Right atrium auricular region (tissue), 2 donors: ENCODE measurements around the gene NUMB. TPM values are rescaled to one million over a fixed set of nuclear protein-coding genes. Genes with fewer than 3 reads are reported as not detected.

Experiments used
- DNase-seq: peaks from one replicate; pipeline ENCODE4 v3.0.0-alpha.2; 2019; ENCODE audit warnings: low spot score
- H3K27ac ChIP-seq, 2 donors: fragments of 200-600 bp; sonication (generic); 1 replicate in 1 of 2; 2 replicates in 1 of 2; pipeline ENCODE4 v1.5.1; 2016 to 2019
- H3K27me3 ChIP-seq, 2 donors: fragments of 200-600 bp; sonication (generic); one replicate each; pipeline versions ENCODE4 v1.5.1 to v1.6.0; 2017 to 2019
- H3K36me3 ChIP-seq: fragments of 200-600 bp; sonication (generic); one replicate; pipeline ENCODE4 v1.5.1; 2016
- H3K4me1 ChIP-seq, 2 donors: fragments of 200-600 bp; sonication (generic); one replicate each; pipeline versions ENCODE4 v1.5.1 to v1.6.0; 2017 to 2019
- H3K4me3 ChIP-seq, 2 donors: fragments of 200-600 bp; sonication (generic); 1 replicate in 1 of 2; 2 replicates in 1 of 2; pipeline ENCODE4 v1.5.1; 2017 to 2019; ENCODE audit warnings: mild to moderate bottlenecking in 1 of 2, moderate library complexity in 1 of 2
- H3K9me3 ChIP-seq, 2 donors: fragments of 200-600 bp; sonication (generic); one replicate each; pipeline ENCODE4 v1.5.1; 2019
- total RNA-seq, 2 donors: library from RNA; depleted of rRNA; stranded (reverse); fragments of >200 nt; gene quantifications; one replicate each; pipeline ENCODE4 v1.1.0, GENCODE V29; 2016
- TF ChIP-seq, protein P1 (sequence below), 2 donors: fragments of 200-600 bp; sonication (generic); IDR thresholded peaks; one replicate each; pipeline ENCODE4 v1.5.1; 2019; ENCODE audit warnings: antibody characterized with exemption in 2 of 2

Gene NUMB
- total RNA-seq, result 10 to 100 TPM; 24.6 to 31.9 TPM

DNA sequence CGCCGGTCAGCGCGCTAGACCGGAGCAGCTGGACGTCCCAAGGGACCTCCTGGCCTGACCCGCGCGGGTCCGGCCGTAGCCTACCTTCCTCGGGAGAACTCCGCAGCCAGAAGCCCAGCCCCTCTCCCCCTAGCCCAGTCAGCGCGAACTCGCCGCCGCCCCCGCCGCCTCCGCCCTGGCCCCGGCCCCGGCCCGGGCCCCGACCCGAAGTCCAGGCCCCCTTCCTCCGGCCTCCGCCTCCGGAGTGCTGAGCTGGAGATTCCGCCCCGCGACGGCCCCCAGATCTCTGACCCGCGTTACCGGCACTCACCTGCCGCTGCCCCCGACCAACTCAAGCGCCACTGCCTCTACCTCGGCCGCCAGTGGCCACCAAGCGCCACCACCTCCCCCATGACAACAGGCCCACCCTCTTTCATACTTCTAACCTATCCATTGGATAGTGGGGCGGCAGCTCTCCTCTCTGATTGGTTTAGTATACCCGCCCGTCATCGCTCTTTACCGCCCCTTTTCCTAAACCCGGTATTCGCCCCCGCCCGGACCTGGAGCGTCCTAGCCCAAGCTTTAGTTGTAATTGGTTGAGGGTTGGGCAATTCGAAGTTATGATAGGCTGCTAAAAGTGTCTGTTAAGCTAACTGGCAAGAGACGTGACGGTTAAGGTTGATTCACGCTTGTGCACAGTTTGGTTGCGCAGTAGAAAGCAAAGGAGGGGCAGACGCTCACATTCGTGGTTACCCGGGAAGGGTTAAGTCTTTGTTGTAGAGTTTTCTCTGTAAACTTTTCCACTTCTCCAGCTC, at the start of gene NUMB:
Gene NUMB (minus strand): TSS at position 364 of the 794 bp plus-strand sequence. CDS start 102,795 bp downstream, outside the sequence.
- Histone ChIP-seq H3K36me3 (no peaks in the 10 kb centered on the region), H3K4me1 (peaks cover 0 to 54% of the 10 kb centered on the region in 2 donors), H3K4me3 (peak within 1 kb of the TSS; percentile 99 to 100), H3K27ac (peak within 1 kb of the TSS; percentile 96), H3K9me3 (no peaks in the 10 kb centered on the region), H3K27me3 (no peaks in the 10 kb centered on the region)
- TF ChIP-seq, protein P1, sequence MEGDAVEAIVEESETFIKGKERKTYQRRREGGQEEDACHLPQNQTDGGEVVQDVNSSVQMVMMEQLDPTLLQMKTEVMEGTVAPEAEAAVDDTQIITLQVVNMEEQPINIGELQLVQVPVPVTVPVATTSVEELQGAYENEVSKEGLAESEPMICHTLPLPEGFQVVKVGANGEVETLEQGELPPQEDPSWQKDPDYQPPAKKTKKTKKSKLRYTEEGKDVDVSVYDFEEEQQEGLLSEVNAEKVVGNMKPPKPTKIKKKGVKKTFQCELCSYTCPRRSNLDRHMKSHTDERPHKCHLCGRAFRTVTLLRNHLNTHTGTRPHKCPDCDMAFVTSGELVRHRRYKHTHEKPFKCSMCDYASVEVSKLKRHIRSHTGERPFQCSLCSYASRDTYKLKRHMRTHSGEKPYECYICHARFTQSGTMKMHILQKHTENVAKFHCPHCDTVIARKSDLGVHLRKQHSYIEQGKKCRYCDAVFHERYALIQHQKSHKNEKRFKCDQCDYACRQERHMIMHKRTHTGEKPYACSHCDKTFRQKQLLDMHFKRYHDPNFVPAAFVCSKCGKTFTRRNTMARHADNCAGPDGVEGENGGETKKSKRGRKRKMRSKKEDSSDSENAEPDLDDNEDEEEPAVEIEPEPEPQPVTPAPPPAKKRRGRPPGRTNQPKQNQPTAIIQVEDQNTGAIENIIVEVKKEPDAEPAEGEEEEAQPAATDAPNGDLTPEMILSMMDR (IDR thresholded peaks at IDR 0.05), result peak in 1 of 2 donors; percentile 10
- peak; percentile 100 for DNase-seq

DNA sequence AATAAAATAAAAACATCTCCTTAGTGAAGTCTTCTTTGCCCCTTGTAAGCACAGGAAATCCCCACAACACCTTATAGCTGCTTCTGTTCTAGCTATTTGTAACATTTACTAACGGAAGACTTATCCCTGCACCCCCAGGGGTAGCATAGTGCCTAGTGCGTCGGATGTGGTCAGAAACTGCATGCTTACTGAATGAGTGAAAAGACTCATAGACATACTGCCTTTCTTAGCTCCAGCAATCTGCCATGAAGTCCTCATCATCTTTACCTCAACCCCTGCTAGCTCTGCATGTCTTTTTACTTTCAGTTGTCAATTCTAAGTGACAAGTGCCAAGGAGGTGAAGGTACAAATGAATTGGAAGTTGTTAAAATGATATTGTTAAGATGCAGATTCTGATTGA, 45.3 kb upstream of the NUMB start:
- Histone ChIP-seq H3K27ac (no peak overlapping the region), H3K9me3 (no peaks in the 10 kb centered on the region), H3K4me3 (no peak overlapping the region), H3K4me1 (no peaks in the 10 kb centered on the region), H3K36me3 (peaks cover 19% of the 10 kb centered on the region), H3K27me3 (no peaks in the 10 kb centered on the region)
- TF ChIP-seq, protein P1 (IDR thresholded peaks at IDR 0.05), result no peak
- no peak for DNase-seq

- H3K36me3 ChIP-seq, result peaks cover 19% of the 10 kb centered on the region
- no peak overlapping the region for H3K27ac ChIP-seq
- no peaks in the 10 kb centered on the region for H3K9me3 ChIP-seq
- no peaks in the 10 kb centered on the region for H3K4me1 ChIP-seq
- H3K4me3 ChIP-seq, result no peak overlapping the region
- DNase-seq, result no peak
- TF ChIP-seq, protein P1 (IDR thresholded peaks at IDR 0.05), result no peak
- no peaks in the 10 kb centered on the region for H3K27me3 ChIP-seq
These were observed 43.8 kb upstream of the NUMB start for GRCh38 chr14:73502017-73502619.

GRCh38 chr14:73500360-73500759, 42.0 kb upstream of the NUMB start:
- Histone ChIP-seq H3K27ac (no peak overlapping the region), H3K4me3 (no peak overlapping the region), H3K9me3 (no peaks in the 10 kb centered on the region), H3K4me1 (no peaks in the 10 kb centered on the region), H3K36me3 (peaks cover 16% of the 10 kb centered on the region), H3K27me3 (no peaks in the 10 kb centered on the region)
- TF ChIP-seq, protein P1 (IDR thresholded peaks at IDR 0.05), result no peak
- DNase-seq, result no peak

- H3K27ac ChIP-seq, result no peak overlapping the region
- TF ChIP-seq, protein P1 (IDR thresholded peaks at IDR 0.05), result no peak
- no peaks in the 10 kb centered on the region for H3K9me3 ChIP-seq
- no peaks in the 10 kb centered on the region for H3K27me3 ChIP-seq
- no peak overlapping the region for H3K4me3 ChIP-seq
- H3K4me1 ChIP-seq, result peaks cover 0 to 29% of the 10 kb centered on the region in 2 donors
- H3K36me3 ChIP-seq, result peaks cover 5% of the 10 kb centered on the region
- DNase-seq, result no peak
These were observed 36.2 kb upstream of the NUMB start for GRCh38 chr14:73494593-73494992.
